ENCODE data around the gene MANSC4. TPM values are rescaled to one million over a fixed set of nuclear protein-coding genes. Genes with fewer than 3 reads are reported as not detected.

Gene MANSC4
- total and polyA plus RNA-seq, 2 of the 13 experiments (the other 11 are each of a cell fraction or from before 2014, with no cell fraction given): not detected

DNA sequence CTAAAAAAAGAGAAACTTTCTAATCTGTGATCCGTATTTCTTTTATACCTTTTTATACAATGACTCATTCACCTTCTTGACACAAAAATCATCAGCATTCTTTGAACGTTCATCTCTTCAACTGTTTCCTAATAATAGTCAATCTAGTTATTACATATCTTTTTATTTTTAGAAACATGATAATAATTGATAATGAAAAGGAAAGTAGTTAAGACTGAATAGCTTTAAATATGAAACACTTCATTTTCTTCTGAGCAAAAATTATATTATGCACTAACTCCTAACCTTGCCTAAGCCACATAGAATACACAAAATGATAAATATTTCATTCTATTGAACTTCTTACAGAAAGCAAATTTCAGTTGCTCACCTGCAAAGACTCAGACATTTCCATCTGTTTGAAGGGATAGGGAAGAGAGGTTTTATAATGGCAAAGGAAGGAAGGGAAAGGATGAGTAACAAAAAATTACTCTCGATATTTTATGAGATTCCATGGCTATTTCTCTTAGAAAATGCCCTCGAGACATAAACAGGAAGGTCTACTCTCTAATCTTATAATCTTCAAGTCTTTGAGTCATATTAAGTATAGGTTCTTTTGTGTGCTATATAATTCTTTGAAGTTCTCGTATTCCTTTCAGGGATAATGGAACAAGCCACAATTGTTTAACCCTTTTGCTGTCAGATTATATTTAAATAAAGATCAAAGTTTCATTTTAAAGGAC lies 7.5 kb downstream of the MANSC4 start:
- Histone ChIP-seq H3K9me3 (ENCODE audit: low read length) (no peaks in the 10 kb centered on the region), H2AFZ (ENCODE audit: low read length) (no peak overlapping the region), H3K9ac (ENCODE audit: insufficient read depth, low read depth, low read length) (no peak overlapping the region), H4K20me1 (ENCODE audit: insufficient read depth, low read length) (no peaks in the 10 kb centered on the region), H3K4me3 (replicated peaks in 1 of 3; ENCODE audit: insufficient read depth in 1 of 3, low read depth in 2 of 3, low read length in 3 of 3) (no peak overlapping the region), H3K79me2 (ENCODE audit: insufficient read depth, low read length) (no peaks in the 10 kb centered on the region), H3K27ac (ENCODE audit: extremely low read length, insufficient read depth, low read length) (no peak overlapping the region), H3K36me3 (replicated peaks in 1 of 2; ENCODE audit: control insufficient read depth in 1 of 2, insufficient read depth in 2 of 2, low read length in 2 of 2) (no peaks in the 10 kb centered on the region), H3K4me2 (ENCODE audit: low read depth, low read length) (no peak overlapping the region), H3K27me3 (ENCODE audit: control insufficient read depth in 1 of 2, insufficient read depth in 2 of 2, low read length in 2 of 2) (no peaks in the 10 kb centered on the region; a peak in 1 of 5 replicates), H3K4me1 (ENCODE audit: insufficient read depth, low read length) (no peaks in the 10 kb centered on the region)
- BruUV-seq (replicated peaks): no TSS peak
- intact Hi-C loops (cut with micrococcal nuclease; ENCODE audit: unreplicated experiment): no loop called here
- in situ Hi-C loops (cut with HindIII; ENCODE audit: extremely low pct_ligation_motif_present, low pct_unique_long_range_greater_than_20kb): no loop called here
- no peak for DNase-seq (ENCODE audit: low spot score)
- ATAC-seq: no peak
- no peak for TF ChIP-seq GABPB1 (CRISPR knock-in tag; IDR thresholded peaks at IDR 0.05)
- TF ChIP-seq, protein P1, sequence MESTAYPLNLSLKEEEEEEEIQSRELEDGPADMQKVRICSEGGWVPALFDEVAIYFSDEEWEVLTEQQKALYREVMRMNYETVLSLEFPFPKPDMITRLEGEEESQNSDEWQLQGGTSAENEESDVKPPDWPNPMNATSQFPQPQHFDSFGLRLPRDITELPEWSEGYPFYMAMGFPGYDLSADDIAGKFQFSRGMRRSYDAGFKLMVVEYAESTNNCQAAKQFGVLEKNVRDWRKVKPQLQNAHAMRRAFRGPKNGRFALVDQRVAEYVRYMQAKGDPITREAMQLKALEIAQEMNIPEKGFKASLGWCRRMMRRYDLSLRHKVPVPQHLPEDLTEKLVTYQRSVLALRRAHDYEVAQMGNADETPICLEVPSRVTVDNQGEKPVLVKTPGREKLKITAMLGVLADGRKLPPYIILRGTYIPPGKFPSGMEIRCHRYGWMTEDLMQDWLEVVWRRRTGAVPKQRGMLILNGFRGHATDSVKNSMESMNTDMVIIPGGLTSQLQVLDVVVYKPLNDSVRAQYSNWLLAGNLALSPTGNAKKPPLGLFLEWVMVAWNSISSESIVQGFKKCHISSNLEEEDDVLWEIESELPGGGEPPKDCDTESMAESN (CRISPR knock-in tag; conservative IDR thresholded peaks at IDR 0.05): no peak
- no peak for TF ChIP-seq NFYB (CRISPR knock-in tag; IDR thresholded peaks at IDR 0.05)
- TF ChIP-seq ZFX (CRISPR knock-in tag; IDR thresholded peaks at IDR 0.05; ENCODE audit: low read depth): no peak
- TF ChIP-seq, protein P2, sequence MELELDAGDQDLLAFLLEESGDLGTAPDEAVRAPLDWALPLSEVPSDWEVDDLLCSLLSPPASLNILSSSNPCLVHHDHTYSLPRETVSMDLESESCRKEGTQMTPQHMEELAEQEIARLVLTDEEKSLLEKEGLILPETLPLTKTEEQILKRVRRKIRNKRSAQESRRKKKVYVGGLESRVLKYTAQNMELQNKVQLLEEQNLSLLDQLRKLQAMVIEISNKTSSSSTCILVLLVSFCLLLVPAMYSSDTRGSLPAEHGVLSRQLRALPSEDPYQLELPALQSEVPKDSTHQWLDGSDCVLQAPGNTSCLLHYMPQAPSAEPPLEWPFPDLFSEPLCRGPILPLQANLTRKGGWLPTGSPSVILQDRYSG (CRISPR knock-in tag; IDR thresholded peaks at IDR 0.05): no peak
- no peak for TF ChIP-seq ATF1 (CRISPR knock-in tag; IDR thresholded peaks at IDR 0.05)
- no peak for TF ChIP-seq ZNF792 (CRISPR knock-in tag; IDR thresholded peaks at IDR 0.05)
- no peak for TF ChIP-seq PPARG (CRISPR knock-in tag; conservative IDR thresholded peaks at IDR 0.05)
- no peak for TF ChIP-seq SRF (IDR thresholded peaks at IDR 0.05; ENCODE audit: low read depth, low read length)
- TF ChIP-seq ZFP90 (CRISPR knock-in tag; IDR thresholded peaks at IDR 0.05; ENCODE audit: borderline replicate concordance): no peak
- no peak for TF ChIP-seq ASH2L (IDR thresholded peaks at IDR 0.05; ENCODE audit: insufficient read length, low read depth, low read length)
- no peak for TF ChIP-seq TBX3 (IDR thresholded peaks at IDR 0.05; ENCODE audit: borderline replicate concordance)
- no peak for TF ChIP-seq RBFOX2 (IDR thresholded peaks at IDR 0.05; ENCODE audit: low read depth, low read length)
- no peak for FAIRE-seq
- 36% methylated on average over 5 of the region's 5 CpGs for WGBS (ENCODE audit: low lambda C conversion rate)
- ChIA-PET POLR2A (no interaction called here), CTCF (ENCODE audit: low intra/inter-chr PET ratio, low total read pairs) (no interaction called here)
